GM23338 (cell line): Measurements from ENCODE around the gene LBX1.

Experiments
- EZH2 ChIP-seq: fragments of 200-600 bp; sonication (generic); IDR thresholded peaks from one replicate; pipeline ENCODE4 v1.8.0; 2017; ENCODE audit warnings: antibody characterized with exemption, mild to moderate bottlenecking, low read depth; ENCODE audit not compliant: unreplicated experiment
- EZH2phosphoT487 ChIP-seq: fragments of 200-600 bp; sonication (generic); IDR thresholded peaks from one replicate; pipeline ENCODE4 v1.8.1; 2018; ENCODE audit warnings: antibody characterized with exemption; ENCODE audit not compliant: unreplicated experiment
- TF ChIP-seq, protein P1 (sequence below), 2 experiments: fragments of 200-600 bp in 1 of 2; sonication (generic) in 1 of 2; conservative IDR thresholded peaks; 2 replicates each; pipeline versions ENCODE4 v1.5.1 to v1.6.1; 2016 to 2017; ENCODE audit warnings: antibody characterized with exemption in 2 of 2, low read depth in 2 of 2, mild to moderate bottlenecking in 2 of 2, moderate library complexity in 1 of 2
- TF ChIP-seq, protein P2 (sequence below): IDR thresholded peaks from one replicate; pipeline ENCODE4 v1.6.1; 2018; ENCODE audit warnings: antibody characterized with exemption; ENCODE audit not compliant: unreplicated experiment

DNA sequence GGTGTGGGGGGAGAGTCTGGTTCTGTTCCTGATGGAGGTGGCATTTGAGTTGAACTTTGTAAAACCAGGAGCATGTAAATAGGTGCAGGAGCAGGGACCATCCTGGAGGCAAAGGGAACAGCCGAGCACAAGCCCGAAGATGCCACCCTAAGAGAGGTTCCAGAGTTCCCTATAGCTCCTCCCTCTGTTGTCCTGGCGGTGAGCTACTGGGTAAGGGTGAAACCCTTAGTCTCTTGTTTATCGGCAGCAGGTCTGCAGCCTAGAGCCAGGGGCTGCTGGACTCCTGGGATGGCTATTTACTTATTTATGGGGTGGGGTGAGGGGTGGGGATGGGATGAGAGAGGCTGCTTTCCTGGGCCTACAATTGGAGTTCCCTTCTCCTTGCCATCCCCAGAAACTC is 6.5 kb upstream of the LBX1 start:
- TF ChIP-seq, protein P1, sequence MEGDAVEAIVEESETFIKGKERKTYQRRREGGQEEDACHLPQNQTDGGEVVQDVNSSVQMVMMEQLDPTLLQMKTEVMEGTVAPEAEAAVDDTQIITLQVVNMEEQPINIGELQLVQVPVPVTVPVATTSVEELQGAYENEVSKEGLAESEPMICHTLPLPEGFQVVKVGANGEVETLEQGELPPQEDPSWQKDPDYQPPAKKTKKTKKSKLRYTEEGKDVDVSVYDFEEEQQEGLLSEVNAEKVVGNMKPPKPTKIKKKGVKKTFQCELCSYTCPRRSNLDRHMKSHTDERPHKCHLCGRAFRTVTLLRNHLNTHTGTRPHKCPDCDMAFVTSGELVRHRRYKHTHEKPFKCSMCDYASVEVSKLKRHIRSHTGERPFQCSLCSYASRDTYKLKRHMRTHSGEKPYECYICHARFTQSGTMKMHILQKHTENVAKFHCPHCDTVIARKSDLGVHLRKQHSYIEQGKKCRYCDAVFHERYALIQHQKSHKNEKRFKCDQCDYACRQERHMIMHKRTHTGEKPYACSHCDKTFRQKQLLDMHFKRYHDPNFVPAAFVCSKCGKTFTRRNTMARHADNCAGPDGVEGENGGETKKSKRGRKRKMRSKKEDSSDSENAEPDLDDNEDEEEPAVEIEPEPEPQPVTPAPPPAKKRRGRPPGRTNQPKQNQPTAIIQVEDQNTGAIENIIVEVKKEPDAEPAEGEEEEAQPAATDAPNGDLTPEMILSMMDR (conservative IDR thresholded peaks at IDR 0.05; ENCODE audit: low read depth in 2 of 2) = 0 out of 4 replicates have a peak, but pooled peaks of 1 of the 2 experiments have one; percentile 2
- TF ChIP-seq EZH2phosphoT487 = no peak
- TF ChIP-seq, protein P2, sequence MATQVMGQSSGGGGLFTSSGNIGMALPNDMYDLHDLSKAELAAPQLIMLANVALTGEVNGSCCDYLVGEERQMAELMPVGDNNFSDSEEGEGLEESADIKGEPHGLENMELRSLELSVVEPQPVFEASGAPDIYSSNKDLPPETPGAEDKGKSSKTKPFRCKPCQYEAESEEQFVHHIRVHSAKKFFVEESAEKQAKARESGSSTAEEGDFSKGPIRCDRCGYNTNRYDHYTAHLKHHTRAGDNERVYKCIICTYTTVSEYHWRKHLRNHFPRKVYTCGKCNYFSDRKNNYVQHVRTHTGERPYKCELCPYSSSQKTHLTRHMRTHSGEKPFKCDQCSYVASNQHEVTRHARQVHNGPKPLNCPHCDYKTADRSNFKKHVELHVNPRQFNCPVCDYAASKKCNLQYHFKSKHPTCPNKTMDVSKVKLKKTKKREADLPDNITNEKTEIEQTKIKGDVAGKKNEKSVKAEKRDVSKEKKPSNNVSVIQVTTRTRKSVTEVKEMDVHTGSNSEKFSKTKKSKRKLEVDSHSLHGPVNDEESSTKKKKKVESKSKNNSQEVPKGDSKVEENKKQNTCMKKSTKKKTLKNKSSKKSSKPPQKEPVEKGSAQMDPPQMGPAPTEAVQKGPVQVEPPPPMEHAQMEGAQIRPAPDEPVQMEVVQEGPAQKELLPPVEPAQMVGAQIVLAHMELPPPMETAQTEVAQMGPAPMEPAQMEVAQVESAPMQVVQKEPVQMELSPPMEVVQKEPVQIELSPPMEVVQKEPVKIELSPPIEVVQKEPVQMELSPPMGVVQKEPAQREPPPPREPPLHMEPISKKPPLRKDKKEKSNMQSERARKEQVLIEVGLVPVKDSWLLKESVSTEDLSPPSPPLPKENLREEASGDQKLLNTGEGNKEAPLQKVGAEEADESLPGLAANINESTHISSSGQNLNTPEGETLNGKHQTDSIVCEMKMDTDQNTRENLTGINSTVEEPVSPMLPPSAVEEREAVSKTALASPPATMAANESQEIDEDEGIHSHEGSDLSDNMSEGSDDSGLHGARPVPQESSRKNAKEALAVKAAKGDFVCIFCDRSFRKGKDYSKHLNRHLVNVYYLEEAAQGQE = no peak
- no peak for TF ChIP-seq EZH2
